Putamen (tissue), 1 donor: ENCODE measurements around the gene ACSL5.
"Not testable (repeated sequence)": the region's sequence is repeated elsewhere in the genome, so short reads cannot be mapped to it uniquely, and the experiment has no call there.

Experiments
- DNase-seq: peaks from one replicate; pipeline ENCODE4 v3.0.0-alpha.2; 2016; ENCODE audit warnings: low spot score

Gene ACSL5

GRCh38 chr10:112351146-112351545 is 22.8 kb upstream of the ACSL5 start:
- no peak for DNase-seq

- DNase-seq = no peak
Measured at GRCh38 chr10:112352044-112352443, 21.9 kb upstream of the ACSL5 start.

GRCh38 chr10:112353046-112353445 is 20.9 kb upstream of the ACSL5 start:
- DNase-seq = no peak

- no peak for DNase-seq
Measured at GRCh38 chr10:112356686-112357085, 17.2 kb upstream of the ACSL5 start.

- DNase-seq = no peak
Measured at GRCh38 chr10:112359606-112360307, 14.2 kb upstream of the ACSL5 start.

GRCh38 chr10:112360308-112361270 is 13.3 kb upstream of the ACSL5 start:
- DNase-seq = no peak

GRCh38 chr10:112361951-112362751 is 11.8 kb upstream of the ACSL5 start:
- no peak for DNase-seq

GRCh38 chr10:112362833-112363232 is 11.1 kb upstream of the ACSL5 start:
- no peak for DNase-seq

GRCh38 chr10:112363696-112364688 is 9.9 kb upstream of the ACSL5 start:
- no peak for DNase-seq

GRCh38 chr10:112365014-112365432 is 8.9 kb upstream of the ACSL5 start:
- no peak for DNase-seq

- DNase-seq = no peak
Measured at GRCh38 chr10:112365451-112365850, 8.5 kb upstream of the ACSL5 start.

GRCh38 chr10:112366992-112367391 is 6.9 kb upstream of the ACSL5 start:
- no peak for DNase-seq

- DNase-seq = no peak
Measured at GRCh38 chr10:112367516-112367915, 6.4 kb upstream of the ACSL5 start.

- DNase-seq = no peak
Measured at GRCh38 chr10:112369495-112370423, 4.2 kb upstream of the ACSL5 start.

GRCh38 chr10:112370424-112370819 is 3.5 kb upstream of the ACSL5 start:
- no peak for DNase-seq

- DNase-seq = not testable (repeated sequence)
Measured at GRCh38 chr10:112371326-112371725, 2.6 kb upstream of the ACSL5 start.

- not testable (repeated sequence) for DNase-seq
Measured at GRCh38 chr10:112372182-112372810, 1.6 kb upstream of the ACSL5 start.

GRCh38 chr10:112374724-112375541 is 1.0 kb downstream of the ACSL5 start:
- DNase-seq = no peak
